CD4-positive, alpha-beta T cell treated with Interleukin-4 for 4 hours (primary cell): ENCODE data around the gene MLH3.
A peak's percentile ranks its signal among the peaks of the same experiment; 100 is the strongest.
"Not testable (repeated sequence)": the region's sequence is repeated elsewhere in the genome, so short reads cannot be mapped to it uniquely, and the experiment has no call there.

Source experiments
- DNase-seq: peaks from one replicate; pipeline ENCODE4 v3.0.0-alpha.2; 2020

Gene MLH3

DNA sequence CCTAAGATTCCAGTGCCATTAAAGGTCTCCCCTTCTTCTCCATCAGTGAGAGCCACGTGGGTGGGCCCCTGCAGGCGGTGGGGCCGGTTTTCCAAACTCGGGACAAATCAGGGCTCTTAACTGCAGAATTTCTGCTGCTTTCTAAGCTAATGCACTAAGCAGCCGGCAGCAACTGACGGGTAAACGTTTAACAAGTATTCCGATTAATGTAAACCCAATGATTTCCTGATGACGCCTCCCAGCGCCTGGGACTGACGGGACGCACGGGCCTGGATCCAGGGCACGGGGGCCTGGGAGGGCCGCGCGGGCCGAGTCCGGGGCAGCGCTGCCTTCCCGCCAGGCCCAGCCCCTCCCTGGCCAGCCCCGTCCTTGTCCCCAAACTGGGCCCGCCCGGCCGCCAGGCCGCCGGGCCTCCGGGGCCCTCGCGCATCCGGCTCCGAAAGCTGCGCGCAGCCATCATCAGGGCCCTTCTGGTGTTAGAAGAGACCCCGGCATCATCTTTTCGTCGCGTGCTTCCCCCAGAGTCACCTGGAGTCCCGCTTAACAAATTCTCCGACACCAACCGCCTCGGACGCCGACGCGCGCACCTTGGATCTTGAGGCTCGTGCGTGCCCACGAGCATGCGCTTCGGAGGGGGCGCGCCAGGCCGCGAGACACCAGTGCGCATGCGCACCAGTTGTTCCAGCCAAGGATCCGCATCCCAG, at the start of gene MLH3:
TSS of gene MLH3 (minus strand) at position 616 of the 704 bp plus-strand sequence. CDS start 1,812 bp downstream, outside the sequence.
- peak; percentile 63 for DNase-seq

DNA sequence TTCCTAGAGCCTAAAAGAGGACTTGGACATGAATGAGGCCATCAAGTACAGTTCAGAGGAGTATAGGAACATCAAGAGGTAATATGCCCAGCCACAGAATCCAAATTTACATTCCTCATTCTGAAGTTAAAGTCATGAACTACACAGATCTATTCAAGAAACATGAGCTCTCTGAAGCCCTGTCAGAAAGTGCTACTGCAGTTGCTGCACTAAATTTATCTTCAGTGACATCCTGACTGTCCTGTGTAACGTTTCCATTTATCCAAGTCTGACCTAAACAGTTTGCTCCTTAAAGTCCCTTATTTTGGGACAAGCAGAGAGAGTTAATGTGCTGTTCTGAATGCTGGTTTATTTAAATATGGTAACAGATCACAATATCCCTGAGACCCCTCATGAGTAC, 47.4 kb upstream of the MLH3 start:
- DNase-seq = no peak

- no peak for DNase-seq
These were observed 46.9 kb upstream of the MLH3 start for GRCh38 chr14:75098212-75098611.

DNA sequence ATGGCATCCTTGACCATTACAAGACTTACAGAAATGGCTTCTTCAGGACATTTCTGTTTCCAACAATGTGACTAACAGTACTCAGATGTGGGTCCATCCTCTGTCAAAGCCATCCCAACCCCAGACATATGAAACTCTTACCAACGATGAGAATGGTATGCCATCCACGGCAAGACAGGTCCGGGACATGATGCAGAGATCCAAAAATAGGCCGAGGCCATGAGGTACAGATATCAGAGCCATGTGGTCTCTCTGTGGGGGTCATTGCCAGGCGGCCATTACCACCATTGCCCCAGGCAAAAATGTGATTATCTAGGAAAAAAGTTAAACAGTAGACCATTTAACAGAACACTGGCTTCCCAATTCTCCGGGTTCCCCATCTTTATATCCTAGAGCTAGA, 45.7 kb upstream of the MLH3 start:
- no peak for DNase-seq

- DNase-seq = no peak
These were observed 44.4 kb upstream of the MLH3 start for GRCh38 chr14:75095690-75096089.

DNA sequence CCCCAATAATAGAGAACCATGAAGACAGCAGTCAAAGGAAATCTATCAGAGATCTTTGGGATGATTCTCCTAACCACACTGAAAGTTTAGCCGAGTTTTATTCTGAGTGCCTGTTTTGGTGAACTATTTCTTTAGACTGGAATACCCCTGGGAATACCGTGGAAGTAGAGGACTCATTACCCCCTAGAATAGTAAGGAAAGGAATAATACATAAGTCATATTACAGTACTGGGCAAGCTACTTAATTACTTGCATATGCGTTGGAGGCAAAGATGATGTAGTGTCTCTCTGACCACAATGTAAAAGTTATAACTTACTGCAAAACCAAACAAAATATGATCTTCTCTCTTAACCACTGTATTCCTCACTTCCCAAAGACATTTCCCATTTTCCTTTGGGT, 43.6 kb upstream of the MLH3 start:
- no peak for DNase-seq

DNA sequence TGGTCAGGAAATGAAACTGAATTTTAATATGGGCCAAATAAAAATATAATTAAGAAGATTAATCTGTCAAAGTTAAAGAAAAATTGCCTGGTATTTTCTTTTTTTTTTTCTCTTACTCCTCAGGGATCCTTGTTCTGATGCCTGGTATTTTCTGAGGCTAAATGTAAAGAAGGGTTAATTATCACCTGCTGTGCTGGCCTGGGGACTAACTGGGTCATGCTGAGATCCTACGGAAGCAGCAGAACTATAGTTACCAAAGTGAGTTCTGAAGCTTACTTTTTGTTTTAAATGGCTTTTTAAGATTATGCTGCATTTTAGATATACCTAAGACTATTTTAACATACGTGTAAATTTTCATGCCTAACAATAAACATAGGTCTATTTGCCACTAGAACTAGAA, 41.4 kb upstream of the MLH3 start:
- no peak for DNase-seq

DNA sequence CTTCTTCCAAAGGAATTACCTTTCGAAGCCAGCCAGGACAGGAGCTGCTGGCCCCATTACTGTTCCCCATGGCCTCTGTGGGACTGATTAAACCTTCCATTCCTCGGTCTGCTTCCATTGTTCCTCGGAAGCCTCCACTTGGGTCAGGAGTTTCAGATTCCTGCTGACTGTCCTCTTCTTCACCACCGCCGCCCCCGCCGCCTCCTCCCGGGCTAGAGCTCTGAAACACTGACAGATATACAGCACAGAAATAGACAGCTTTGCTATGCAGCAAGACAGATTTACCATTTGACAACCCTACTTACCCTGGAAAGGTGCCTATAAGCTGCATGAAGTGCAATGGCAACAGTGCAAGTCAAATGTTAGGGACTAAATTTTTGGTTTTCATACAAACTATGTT, 40.0 kb upstream of the MLH3 start:
- no peak for DNase-seq

DNA sequence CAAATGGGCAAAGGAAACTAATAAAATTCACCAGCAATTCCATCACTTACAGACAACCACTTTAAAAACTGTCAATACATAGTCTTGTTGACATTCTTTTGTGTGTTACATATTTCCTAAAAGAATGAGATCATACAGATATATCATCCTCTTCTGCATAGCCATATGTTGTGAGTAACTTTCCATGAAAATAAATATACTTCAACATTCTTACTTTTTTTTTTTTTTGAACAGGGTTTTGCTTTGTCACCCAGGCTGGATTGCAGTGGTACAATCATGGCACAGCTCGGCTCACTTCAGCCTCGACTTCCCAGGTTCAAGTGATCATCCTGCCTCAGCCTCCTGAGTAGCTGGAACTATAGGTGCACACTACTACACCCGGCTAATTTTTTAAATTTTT, 39.1 kb upstream of the MLH3 start:
- no peak for DNase-seq

DNA sequence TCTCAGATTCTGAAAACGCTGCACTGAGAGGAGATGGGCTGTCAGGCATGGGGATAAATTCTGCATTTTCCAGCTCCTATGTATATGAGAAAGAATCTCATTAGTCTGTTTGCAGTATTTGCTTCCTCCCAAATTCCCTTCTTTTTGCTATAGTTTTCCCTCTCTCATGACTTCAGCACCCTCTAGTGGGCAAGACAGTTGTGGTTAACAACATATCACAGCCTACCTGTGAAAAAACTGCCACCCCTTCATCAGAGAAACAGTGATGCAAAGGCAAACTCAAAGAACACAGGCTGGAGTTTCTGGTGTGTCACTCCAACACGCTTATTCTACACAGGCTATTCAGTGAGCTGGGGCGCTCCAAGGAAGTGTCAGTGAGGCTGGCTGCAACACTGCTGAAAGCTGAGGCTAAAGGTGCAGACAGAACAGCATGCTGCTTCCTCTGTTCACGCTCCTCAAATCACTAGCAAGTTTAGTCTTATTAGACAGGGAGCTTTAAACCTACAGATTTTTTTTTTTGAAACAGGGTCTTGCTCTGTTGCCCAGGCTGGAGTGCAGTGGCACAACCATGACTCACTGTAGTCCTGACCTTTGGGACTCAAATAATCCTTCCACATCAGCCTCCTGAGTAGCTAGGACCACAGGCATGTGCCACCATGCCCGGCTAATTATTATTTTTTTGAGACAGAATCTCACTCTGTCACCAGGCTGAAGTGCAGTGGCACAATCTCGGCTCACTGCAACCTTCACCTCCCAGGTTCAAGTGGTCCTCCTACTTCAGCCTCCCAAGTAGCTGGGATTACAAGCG, 37.5 kb upstream of the MLH3 start:
- DNase-seq = peak; percentile 59

DNA sequence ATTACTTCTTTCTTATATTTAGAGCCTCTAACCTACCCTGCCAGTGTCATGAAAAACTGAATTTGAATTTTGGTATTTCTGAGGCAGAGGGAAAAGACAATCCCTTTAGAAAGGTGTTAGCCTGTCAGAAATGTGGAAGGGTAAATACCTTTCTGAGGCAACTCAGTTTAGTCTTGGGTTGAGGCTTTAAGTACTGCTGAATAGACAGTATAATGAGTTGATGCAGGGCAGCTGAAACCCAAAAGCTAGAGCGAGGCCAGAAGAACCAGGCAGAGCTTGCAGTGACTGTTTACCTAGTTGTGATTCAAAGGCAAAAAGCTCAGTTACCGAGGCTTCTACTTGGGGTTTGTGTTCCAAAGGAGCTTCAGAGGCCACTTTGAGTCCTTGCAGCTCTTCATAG, 36.9 kb upstream of the MLH3 start:
- no peak for DNase-seq

DNA sequence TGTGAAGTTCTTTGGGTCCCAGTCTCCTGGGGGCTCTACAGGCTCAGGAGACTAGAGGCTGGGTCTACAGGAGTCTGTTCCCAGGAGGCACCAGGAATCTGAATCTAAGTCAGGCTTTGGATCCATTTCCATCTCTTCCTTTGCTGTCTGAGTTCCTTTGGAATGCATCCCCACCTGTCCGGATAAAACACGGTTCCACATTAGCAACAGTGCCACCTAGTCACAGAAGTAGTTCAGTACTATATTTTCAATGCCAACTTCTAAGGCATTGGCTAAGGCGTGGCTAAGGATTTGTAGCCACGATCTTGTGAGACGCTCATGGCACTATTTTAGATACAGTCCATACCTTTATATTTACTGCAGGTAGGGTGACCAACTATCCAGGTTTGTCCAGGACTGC, 33.2 kb upstream of the MLH3 start:
- DNase-seq = no peak

DNA sequence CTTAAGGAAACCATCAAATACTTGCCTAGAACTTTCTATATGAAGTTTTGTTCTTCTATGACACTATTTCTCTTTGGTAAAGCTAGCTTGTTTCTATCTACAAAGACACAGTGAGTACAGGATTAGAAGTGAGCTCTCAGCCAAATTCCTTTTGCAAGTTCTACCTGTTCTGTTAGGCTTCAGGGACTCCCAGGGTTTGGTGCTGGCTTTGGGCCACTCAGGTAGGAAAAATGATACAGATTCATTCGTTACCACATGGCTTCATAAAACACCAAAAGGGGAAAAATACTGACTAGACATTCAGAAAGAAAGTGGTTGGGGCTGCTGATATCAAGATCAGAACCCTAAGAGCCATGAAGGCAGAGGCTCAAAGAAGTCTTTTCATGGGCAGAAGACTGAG, 32.0 kb upstream of the MLH3 start:
- DNase-seq = no peak

GRCh38 chr14:75081660-75082229, 30.5 kb upstream of the MLH3 start:
- DNase-seq = no peak

DNA sequence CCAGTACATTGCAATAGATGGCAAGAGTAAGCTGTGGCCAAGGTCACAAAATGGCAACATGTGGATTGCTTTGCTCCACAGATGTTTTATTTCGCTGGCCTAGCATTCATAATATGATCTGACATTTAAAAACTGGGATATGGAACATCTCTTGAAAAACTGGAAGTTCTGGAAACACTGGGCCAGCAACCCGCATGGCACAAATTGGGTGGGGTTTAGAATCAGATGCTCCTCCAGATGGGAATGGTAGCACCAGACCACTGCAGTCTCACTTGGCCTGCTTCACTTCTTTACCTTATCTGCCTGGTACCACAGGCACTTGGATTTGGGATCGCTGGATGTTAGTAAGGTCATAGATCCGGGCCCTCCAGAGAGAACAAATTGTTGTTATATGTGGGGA, 28.3 kb upstream of the MLH3 start:
- no peak for DNase-seq

DNA sequence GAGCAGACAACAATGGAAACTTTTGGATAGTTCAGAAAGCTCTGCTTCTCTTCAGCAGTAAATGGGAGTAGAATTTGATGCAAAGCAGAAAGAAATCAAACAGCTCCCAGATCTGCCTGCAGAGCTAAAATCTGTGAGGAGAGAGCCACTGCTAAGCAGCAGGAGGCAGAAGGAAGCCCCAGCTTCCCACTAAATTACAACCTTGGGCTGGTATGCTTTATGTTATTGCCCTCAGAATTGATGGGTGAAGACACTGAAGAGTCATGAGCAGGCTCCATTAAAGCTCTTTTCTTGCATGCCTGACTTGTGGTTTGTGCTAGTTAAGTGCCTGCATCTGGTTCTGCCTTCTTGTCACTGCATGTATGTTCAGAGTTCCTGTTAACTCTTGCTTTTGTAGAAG, 26.5 kb upstream of the MLH3 start:
- DNase-seq = no peak

DNA sequence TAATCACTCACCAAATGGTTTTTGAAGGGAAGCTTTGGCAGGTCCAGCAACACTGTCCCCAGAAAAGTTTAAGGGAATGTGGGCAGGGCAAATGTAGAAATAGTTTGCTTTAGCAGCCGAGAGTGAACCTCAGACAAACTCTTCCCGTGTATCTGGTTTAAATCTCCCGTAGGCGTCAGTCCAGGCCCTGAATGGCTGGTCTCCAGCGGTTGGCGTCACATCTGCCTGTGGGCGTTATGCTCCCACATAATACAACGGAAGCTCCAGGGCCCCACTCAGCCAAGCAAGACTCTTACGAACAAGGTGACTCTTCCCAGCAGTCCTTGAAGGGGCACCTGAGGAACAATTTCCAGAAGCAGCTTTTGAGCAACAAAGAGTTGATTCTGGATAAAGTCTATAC, 19.1 kb upstream of the MLH3 start:
- DNase-seq = no peak

- DNase-seq = no peak
These were observed 18.5 kb upstream of the MLH3 start for GRCh38 chr14:75069811-75070145.

GRCh38 chr14:75069121-75069810, 18.0 kb upstream of the MLH3 start, which contains the start of gene ZC2HC1C:
TSS of gene ZC2HC1C (plus strand) at chr14:75069641. CDS start at chr14:75070574, 933 bp downstream.
- peak; percentile 48 for DNase-seq

DNA sequence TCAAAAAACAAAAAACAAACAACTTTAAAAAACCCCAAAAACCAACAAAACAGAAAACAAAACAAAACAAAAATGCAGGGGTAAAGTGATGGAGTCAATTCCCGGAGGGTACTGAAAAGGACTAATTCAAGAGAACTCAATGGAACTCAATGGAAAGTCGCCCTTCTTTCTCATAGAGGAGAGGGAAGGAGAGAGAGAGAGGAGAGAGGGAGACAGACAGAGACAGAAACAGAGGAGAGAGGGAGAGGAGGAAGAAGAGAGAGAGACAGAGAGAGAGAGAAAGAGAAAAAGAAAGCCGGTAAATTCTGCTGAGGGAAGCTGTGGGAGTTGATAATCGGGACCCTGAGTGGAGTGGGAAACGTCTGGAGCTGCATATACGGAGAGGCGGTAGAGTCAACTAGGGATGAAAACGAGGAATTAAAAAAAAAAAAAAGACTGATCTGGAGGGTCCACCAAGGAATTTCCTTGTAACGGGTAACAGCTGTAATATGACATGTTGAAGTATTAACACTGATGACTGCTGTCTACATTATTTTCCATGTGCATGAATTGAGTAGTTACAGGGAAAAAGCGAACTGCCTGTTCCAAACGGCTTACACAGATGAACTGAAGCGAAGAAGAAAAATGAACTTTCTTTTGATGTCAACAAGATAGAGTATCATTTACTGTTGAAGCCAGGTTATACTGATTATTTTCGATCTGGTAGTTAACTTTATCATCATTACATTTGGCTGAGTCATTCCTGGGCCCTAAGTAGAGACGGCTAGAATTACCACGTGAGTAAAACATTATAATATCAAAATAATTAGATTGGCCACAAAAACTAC, 17.2 kb upstream of the MLH3 start:
- DNase-seq = no peak

DNA sequence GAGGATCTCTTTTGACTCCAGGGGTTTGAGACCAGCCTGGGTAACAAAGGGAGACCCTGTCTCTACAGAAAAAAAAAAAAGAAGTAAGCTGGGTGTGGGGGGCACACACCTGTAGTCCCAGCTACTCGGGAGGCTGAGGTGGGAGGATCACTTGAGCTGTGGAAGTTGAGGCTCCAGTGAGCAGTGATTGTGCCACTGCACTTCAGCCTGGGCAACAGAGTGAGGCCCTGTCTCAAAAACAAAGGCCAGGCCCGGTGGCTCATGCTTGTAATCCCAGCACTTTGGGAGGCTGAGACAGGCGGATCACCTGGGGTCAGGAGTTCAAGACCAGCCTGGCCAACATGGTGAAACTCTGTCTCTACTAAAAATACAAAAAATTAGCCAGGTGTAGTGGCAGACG, 16.5 kb upstream of the MLH3 start:
- DNase-seq = not testable (repeated sequence)

- no peak for DNase-seq
These were observed 15.9 kb upstream of the MLH3 start for GRCh38 chr14:75067212-75067611.

DNA sequence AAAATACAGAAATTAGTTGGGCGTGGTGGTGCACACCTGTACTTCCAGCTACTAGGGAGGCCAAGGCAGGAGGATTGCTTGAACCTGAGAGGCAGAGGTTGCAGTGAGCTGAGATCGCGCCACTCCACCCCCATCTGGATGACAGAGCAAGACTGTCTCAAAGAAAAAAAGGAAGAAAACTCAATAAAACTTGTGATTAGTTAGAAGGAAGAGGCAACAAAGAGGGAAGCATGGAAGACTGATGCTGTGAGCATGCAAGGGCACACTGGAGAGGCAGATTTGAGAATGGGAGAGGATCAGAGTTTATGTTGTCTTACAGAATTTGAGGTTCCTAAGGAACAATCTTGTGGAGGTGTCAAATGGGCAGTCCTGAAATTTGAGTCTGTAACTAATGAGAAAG, 15.4 kb upstream of the MLH3 start:
- DNase-seq = no peak
